GM04503 (cell line): Measurements from ENCODE around the gene CELSR1.
"Not testable (repeated sequence)": the region's sequence is repeated elsewhere in the genome, so short reads cannot be mapped to it uniquely, and the experiment has no call there.

ENCODE experiments used
- DNase-seq: peaks from one replicate; pipeline ENCODE4 v3.0.0-alpha.2; 2012; ENCODE audit warnings: low read depth

The CELSR1 gene

DNA sequence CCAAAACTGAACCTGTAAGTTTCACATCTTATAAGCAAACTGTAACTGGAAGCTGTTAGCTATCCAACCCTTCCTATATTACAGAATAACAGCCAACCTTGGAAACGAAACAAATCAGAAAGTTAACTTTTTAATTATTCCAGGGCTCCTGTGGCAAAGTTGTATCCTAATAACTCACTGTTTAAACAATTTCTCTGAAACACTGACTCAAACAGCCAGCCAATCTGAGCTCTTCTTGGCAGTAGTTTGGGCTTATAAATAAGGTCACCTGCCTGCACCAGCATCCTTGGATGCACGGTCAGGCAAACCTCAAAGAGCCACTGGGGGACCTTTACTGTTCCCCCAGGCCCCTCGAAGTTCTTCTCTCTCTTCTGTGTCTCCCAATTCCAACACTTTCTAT, 5.0 kb downstream of the CELSR1 start:
- no peak for DNase-seq

DNA sequence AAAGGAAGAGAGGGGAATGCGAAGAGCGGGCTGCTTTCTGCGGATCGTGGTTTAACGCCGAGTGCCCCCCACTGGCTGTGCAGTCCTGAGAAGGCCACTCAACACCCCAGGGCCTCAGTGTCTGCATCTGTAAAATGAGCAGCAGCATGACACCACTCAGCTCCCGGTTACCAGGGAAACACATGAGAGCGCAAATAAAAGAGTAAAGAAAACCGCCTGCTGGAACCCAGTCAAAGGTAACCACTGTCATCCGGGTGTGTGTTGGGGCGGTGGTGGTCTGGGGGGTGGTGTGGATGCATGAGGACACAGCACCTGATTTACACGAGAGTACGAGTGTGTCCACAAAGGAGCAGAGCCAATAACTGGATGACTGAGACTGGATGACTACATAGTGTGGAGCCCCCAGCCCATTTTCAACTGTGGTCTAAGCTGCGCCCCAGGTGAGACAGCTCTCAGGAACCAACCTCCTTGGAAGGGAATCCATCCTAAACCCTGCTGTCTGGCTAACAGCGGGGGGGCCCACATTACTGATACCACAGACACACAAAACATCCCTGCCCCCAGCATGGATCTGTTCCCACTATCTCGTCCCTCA, 5.7 kb downstream of the CELSR1 start:
- no peak for DNase-seq

DNA sequence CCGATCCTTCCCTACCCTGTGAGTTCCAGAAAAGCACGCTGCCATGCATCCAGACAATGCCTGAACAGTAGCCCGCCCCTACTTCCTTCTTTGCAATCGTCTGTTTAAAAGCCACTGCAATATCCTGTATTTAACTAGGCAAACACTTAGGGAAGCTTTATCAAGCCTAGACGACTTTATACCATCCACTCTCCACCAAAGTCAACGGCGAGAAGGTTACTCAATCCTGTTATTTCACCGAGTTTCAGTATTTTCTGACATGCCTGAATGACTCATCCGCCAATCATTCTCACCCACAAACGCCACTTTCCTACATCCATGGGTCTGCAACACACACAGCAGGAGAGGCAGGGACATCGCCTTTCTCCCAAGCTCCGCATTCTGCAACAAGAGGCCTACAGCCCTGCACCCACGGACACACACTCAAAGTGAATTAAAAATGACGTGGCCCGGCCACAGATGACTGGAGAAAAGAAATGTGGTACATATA, 9.3 kb downstream of the CELSR1 start:
- DNase-seq, result no peak

DNA sequence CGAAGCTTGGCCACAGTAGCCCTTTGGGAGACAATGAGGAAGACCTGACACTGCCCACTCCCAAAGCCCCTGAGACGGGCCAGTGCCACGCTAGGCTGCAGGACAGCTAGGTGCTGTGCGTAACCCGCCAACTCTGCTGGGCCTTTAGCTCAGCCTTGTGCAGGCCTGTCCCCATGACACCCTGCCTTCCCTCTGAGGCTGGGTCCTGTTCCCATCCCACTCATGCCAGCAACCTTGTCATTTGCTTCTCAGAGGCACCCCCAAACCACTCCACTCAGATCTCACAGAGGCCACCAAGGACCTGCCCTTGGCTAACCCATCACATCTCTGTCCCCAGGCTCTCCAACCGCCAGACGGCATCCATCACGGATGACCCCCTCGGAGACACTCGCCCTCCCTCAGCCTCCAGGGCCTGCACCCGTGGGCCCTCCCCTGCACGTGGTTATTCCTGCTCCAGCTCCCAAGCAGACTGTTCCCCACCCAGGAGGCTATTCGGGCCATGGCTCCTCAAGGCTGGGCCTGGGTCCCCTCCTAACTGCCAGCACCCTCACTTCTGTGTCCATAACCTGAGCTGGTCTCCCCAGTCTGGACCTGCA, 11.1 kb downstream of the CELSR1 start:
- DNase-seq, result no peak

DNA sequence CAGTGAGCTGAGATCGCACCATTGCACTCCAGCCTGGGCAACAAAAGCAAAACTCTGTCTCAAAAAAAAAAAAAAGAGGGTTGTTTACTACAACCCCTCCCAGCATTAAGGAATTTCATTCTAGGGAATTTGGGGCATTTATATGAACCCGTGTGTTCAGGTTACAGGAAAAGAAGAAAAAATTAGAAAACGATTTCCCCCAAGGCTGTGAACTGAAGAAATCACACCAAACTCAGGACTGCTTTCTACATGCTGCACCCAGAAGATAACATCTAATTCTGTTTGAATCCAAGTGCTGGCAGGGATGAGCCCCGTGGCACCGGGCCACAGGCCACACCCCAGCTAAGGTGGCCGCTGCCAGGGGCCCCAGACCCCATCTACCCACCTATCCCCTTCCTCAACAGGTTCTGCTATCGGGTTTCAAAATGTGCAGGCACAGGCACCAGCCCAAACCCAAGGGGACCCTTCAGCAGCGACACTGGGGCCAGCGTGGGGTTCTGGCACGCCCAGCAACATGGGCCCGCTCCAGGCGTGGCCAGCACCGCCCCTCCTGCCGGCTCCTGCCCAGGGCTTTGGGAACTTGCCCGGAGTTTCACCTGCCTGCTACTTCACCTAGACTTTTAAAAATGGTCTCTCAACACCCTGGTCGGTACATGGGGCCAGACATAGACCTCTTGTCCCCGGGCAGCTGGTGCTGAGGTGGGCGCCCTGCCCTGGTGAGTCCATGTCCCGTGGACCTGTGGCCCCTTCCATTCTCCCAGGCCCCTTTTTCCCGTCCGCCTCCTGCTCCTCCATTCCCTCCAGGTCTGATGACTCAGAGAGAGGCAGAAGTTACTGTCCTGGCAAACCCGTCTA, 11.8 kb downstream of the CELSR1 start:
- no peak for DNase-seq

DNA sequence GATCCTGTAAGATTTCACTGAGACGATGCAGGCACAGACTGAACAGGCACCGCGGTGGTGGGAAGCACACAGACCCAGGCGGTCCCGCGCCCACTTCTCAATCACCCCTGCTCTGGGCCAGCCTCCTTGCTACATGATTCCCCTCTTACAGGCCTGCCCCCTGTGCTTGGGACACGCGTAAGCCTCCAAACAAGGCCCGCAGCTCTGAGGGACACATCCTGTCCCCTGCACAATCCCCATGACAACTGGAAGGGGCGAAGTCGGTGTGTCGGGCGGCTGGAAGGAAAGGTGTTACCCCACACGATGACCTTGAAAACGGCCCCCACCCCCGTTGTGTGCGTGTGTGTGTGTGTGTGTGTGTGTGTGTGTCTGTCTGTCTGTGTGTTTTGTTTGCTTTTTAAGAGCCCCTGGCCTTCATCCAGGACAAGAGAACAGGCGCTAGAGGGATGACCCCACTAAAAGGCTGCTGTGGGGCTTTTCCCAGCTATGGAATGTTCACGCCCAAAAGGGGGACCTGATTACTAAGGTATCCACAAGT, 13.1 kb downstream of the CELSR1 start:
- DNase-seq, result no peak

DNA sequence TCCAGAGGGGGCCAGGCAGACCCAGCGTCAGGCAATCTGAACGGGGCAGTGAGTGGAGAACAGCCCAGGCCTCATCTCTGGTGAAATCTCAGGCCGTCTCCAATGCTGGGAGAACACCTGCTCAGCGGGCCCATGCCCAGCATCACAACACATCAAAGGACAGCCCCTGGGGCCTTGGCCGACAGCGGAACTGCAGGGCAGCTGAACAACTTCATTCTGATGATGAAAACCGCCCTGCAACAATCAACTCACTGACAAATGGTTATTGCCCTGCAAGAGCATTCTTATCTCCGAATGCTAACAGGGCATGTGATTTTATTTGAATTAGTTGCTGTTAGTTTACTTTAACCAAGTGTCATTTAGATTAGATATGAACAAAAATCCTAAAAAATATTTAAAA, 14.6 kb downstream of the CELSR1 start:
- DNase-seq, result no peak

DNA sequence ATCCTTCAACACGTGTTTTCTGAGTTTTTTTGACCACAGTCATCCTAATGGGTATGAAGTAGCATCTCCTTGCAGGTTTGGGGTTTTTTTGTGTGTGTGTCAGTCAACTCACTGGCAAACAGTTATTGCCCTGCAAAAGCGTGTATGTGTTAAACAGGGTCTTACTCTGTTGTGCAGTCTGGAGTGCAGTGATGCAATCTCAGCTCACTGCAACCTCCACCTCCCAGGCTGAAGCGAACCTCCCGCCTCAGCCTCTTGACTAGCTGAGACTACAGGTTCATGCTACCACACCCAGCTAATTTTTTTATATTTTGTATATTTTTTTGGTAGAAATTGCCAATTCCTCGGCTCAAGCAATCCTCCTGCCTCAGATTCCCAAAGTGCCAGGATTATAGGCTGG, 15.4 kb downstream of the CELSR1 start:
- no peak for DNase-seq

DNA sequence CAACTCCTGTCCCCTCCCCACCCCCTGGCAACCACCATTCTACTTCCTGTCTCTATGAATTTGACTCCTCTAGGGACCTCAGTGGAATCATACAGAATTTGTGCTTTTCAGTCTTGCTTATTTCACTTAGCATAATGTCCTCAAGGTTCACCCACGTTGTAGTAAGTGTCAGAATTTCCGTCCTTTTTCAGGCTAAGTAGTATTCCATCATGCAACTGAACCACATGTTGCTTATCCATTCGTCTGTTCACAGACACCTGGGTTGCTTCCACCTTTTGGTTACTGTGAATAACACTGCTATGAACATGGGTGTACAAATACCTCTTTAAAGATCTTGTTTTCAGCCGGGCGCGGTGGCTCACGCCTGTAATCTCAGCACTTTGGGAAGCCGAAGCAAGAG, 16.5 kb downstream of the CELSR1 start:
- DNase-seq, result no peak

DNA sequence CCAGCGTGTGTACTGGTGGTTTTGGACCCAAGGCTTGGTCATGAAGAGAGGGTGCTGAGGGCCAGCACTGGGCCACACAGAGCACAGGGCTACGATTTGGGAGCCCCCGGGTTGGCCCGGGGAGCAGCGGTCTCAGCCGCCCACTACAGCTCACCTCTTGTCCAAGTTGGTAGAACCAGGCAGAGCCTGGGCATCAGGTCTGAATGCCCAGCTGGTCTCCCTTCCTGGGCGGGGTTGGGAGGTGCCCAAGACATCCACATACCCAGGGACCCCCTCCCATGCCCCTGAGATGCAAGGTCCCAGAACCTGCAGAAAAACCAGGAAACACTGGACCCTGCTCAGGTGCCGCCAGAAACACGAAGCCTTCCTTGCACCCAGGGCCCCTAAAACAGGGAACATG, 18.0 kb downstream of the CELSR1 start:
- no peak for DNase-seq

DNA sequence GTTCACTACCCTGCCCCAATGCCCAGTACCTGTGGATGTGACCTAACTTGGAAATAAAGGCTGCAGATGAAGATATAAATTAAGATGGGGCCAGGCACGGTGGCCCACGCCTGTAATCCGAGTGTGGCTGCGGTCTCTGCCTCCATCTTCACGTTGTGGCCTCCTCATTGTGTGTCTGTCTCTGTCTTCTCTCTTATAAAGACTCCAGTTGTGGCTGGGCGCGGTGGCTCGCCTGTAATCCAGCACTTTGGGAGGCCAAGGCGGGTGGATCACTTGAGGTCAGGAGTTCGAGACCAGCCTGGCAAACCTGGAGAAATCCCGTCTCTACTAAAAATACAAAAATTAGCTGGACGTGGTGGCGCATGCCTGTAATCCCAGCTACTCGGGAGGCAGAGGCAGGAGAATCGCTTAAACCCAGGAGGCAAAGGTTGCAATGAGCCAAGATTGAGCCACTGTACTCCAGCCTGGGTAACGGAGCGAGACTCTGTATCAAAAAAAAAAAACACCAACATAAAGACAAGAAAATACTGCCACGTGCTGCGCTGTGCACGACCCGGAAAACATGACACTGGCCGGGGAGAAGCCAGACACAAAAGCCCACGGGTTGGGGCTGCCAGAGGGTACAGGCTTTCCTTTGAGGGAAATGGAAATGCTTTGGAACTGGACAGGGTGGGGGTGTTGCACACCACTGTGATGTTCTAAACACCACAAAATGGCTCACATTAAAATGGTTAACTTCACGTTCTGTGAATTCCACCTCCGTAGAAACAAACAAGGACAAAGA, 18.7 kb downstream of the CELSR1 start:
- no peak for DNase-seq

DNA sequence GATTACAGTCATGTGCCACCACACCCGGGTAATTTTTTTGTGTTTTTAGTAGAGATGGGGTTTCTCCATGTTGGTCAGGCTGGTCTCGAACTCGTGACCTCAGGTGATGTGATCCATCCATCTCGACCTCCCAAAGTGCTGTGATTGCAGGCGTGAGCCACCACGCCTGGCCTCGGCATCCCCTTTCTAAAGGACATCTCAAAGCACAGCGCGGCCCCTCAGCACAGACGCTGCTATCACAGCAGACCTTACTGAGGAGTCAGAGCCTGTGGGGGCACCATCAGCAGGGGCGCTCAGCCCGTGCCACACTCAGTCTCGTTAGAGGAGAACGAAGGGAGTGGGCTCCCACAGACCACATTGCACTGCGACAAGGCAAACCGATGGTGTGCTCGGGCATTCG, 19.4 kb downstream of the CELSR1 start:
- DNase-seq, result no peak

DNA sequence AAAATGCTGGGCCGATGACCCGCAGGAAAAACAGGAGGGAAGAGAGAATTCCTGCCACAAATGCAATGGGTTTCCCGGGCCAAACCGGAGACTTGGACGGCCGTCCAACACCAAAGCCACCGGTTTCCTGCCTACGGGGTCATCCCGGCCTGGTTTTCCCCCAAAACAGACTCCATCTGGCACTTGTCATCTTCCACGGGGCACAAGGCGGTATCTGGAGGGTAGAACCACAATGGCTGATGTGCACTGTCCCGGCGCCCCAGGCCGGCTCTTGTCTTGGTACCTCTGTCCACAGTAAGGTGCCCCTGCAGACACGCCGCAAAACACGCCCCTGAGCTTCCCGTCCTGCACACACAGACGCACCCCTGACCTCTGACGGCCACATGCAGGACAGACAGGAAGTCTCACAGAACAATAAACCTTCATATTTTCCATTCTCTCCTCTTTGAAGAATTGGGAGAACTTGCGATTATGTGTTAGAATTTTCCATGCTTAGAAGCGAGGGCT, 20.1 kb downstream of the CELSR1 start:
- DNase-seq, result no peak

DNA sequence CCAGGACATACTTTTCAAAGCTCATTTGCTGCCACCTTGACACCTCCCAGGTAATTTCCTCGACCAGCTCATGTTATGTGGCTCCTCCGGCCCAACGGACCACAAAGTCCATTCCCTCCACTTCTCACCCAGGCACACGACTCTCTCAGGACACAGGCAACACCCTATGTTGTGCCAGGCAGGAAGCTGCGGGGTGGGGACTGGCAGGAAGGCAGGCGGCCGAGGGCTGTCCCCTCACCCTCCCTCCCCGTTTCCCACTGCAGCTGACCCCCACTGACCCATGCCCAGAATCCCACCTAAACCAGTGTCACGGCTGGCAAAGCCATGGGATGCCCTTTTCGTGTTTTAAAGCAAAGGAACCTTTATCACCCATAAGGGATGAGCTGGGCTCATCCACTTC, 20.8 kb downstream of the CELSR1 start:
- no peak for DNase-seq

DNA sequence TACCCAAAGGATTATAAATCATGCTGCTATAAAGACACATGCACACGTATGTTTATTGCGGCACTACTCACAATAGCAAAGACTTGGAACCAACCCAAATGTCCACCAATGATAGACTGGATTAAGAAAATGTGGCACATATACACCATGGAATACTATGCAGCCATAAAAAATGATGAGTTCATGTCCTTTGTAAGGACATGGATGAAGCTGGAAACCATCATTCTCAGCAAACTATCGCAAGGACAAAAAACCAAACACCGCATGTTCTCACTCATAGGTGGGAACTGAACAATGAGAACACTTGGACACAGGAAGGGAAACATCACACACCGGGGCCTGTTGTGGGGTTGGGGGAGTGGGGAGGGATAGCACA, 21.3 kb downstream of the CELSR1 start:
- DNase-seq, result not testable (repeated sequence)

DNA sequence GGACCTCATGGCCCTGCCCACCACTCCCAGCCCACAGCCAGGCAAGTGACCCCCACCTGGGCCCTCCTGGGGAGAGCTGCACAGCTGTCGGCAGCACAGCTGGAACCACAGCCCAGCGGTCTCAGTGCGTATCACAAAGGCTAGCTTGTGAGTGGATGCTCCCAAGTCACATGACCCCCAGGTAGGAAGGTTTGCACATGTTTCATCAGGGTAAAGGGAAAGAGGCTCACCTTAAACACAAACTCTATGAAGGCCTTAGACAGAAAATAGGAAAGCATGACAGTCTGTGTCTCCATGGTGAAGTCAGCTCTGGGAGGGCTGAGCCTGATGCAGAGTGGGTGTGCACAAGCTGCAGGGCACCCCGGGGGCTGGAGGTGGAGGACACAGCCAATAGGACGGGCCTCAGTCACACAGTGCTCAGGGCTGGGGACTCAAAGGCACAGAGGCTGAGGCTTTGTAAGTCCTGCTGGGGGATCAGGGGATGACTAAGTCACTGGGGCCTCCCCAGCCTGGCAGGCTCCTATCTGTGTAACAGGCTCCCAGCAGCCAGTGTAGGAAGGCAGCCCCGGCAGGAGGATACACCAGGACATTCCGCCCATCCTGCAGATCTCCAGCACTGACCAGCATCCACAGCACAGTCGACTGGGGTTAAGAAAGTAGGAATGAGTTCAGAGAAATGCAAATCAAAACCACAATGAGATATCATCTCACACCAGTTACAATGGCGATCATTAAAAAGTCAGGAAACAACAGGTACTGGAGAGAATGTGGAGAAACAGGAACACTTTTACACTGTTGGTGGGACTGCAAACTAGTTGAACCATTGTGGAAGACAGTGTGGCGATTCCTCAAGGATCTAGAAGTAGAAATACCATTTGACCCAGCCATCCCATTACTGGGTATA, 22.0 kb downstream of the CELSR1 start:
- no peak for DNase-seq

DNA sequence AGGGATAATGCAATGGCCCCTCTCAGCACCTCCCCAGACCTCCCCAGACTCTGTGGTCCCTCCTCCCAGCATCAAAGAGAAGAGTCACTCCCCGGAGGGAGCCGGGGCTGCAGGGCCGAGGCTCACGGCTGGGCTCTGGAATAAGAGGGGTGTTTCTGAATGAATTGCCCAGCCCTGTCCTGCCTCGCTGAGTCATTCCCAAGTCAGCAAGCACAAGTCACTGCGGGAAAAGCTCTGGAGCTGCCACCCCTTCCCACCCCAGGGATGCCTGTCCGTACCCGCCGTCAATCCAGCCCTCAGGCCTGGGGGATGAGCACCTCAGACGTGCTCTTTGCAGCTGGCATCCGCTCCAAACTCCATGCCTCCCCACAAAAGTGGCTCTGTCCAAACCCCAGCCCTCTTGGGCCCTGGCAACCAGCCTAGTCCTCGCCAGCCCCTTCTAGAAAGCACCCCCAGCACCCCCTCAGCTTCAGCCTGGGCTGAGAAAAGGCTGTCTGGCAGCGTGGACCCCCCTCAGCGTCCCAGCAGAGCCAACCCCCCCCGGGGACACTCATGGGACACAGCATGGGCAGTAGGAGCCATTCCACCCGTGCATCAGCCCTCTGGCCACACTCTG, 22.7 kb downstream of the CELSR1 start:
- no peak for DNase-seq

DNA sequence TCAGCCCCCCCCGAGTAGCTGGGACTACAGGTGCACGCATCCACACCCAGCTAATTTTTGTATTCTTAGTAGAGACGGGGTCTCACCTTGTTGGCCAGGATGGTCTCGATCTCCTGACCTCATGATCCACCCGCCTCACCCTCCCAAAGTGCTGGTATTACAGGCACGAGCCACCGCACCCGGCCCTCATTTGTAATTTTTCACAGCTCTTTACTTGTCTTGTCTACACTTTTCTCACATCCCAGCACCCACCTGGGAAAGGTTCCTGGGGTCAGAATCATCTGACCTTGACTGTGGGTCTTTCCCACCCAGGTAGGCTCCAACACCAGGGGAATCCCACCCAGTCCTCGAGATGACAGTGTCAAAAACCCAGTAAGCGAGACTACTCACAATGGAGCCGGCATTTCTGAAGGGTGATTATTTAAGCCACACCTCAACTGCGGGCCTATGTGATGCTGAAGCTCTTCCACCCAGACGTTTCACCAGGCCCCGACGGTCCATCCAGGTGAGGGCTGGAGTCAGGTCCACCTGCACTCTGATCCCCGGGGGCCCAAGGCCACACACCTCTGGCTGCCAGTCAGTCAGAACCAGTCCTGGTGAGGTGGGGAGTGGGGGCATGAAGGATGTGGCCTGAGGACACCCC, 23.4 kb downstream of the CELSR1 start:
- no peak for DNase-seq

DNA sequence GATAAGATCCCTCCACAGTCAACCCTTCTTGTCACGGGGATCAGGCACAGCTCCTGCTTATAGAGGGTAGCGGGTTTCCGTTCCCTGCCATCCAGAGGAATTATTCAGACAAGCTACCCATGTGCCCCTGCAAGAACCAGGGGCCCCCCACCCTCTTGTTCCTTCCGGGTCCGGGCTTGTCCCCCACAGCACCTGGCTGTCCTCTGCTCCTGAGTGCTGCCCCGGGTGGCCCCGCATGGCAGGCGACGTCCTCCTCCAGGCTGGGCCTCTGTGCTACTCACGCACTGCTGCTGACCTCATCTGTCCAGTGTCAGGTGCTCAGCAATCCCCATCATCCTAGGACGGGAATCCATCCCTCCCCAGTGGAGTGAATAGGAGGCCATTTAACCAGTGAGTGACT, 24.7 kb downstream of the CELSR1 start:
- no peak for DNase-seq

DNA sequence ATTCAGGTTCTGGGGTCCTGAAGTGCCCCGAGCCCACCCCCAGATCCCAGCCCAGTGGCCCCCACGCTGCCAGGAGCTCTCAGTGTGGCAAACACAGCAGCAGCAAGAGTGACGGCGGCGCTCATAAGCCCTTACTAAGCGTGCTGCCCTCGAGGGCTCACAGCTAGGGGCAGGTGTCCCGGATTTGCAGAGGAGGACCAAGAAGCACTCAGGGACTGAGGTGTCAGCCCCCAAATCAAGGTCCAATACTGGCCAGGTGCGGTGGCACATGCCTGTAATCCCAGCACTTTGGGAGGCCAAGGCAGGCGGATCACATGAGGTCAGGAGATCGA, 25.4 kb downstream of the CELSR1 start:
- DNase-seq, result no peak
